ENCODE data around the gene WHRN.

WHRN gene

GRCh38 chr9:114371343-114371944 lies 133.8 kb downstream of the WHRN start:
- H3K9me3 Mint-ChIP-seq, result no peaks in the 10 kb centered on the region
- peaks cover 79% of the 10 kb centered on the region for H3K36me3 Mint-ChIP-seq (ENCODE audit: low read depth)
- peak overlapping the region; percentile 87 for H3K4me3 Mint-ChIP-seq
- peaks cover 75% of the 10 kb centered on the region for H3K4me1 Mint-ChIP-seq (ENCODE audit: low read depth)
- no peaks in the 10 kb centered on the region for H3K27me3 Mint-ChIP-seq (ENCODE audit: low read depth)
- peak overlapping the region; percentile 81 for H3K27ac Mint-ChIP-seq

GRCh38 chr9:114370968-114371320 lies 134.3 kb downstream of the WHRN start:
- H3K9me3 Mint-ChIP-seq, result no peaks in the 10 kb centered on the region
- peaks cover 77% of the 10 kb centered on the region for H3K4me1 Mint-ChIP-seq (ENCODE audit: low read depth)
- H3K27me3 Mint-ChIP-seq (ENCODE audit: low read depth), result no peaks in the 10 kb centered on the region
- peaks cover 81% of the 10 kb centered on the region for H3K36me3 Mint-ChIP-seq (ENCODE audit: low read depth)
- H3K27ac Mint-ChIP-seq, result peak overlapping the region; percentile 46
- H3K4me3 Mint-ChIP-seq, result peak overlapping the region; percentile 87

GRCh38 chr9:114370251-114370967 lies 134.9 kb downstream of the WHRN start:
- Mint-ChIP-seq H3K27ac (peak overlapping the region; percentile 46), H3K9me3 (no peaks in the 10 kb centered on the region), H3K4me3 (peak overlapping the region; percentile 22), H3K27me3 (ENCODE audit: low read depth) (no peaks in the 10 kb centered on the region), H3K4me1 (ENCODE audit: low read depth) (peaks cover 76% of the 10 kb centered on the region), H3K36me3 (ENCODE audit: low read depth) (peaks cover 76% of the 10 kb centered on the region)

- Mint-ChIP-seq H3K27me3 (ENCODE audit: low read depth) (no peaks in the 10 kb centered on the region), H3K9me3 (no peaks in the 10 kb centered on the region), H3K4me1 (ENCODE audit: low read depth) (peaks cover 72% of the 10 kb centered on the region), H3K27ac (peak overlapping the region; percentile 75), H3K36me3 (ENCODE audit: low read depth) (peaks cover 75% of the 10 kb centered on the region), H3K4me3 (peak overlapping the region; percentile 35)
Measured at GRCh38 chr9:114369216-114370130, 135.8 kb downstream of the WHRN start.

- Mint-ChIP-seq H3K36me3 (ENCODE audit: low read depth) (peaks cover 77% of the 10 kb centered on the region), H3K27ac (peak overlapping the region; percentile 91), H3K4me1 (ENCODE audit: low read depth) (peaks cover 74% of the 10 kb centered on the region), H3K4me3 (peak overlapping the region; percentile 52), H3K9me3 (no peaks in the 10 kb centered on the region), H3K27me3 (ENCODE audit: low read depth) (no peaks in the 10 kb centered on the region)
Measured at GRCh38 chr9:114367772-114368569, 137.3 kb downstream of the WHRN start.

- Mint-ChIP-seq H3K9me3 (no peaks in the 10 kb centered on the region), H3K4me1 (ENCODE audit: low read depth) (peaks cover 71% of the 10 kb centered on the region), H3K4me3 (peak overlapping the region; percentile 74), H3K27ac (peak overlapping the region; percentile 91), H3K36me3 (ENCODE audit: low read depth) (peaks cover 74% of the 10 kb centered on the region), H3K27me3 (ENCODE audit: low read depth) (no peaks in the 10 kb centered on the region)
Measured at GRCh38 chr9:114367366-114367765, 137.9 kb downstream of the WHRN start.

GRCh38 chr9:114366334-114367128 lies 138.7 kb downstream of the WHRN start:
- peak overlapping the region; percentile 91 for H3K27ac Mint-ChIP-seq
- peak overlapping the region; percentile 74 for H3K4me3 Mint-ChIP-seq
- no peaks in the 10 kb centered on the region for H3K27me3 Mint-ChIP-seq (ENCODE audit: low read depth)
- peaks cover 71% of the 10 kb centered on the region for H3K36me3 Mint-ChIP-seq (ENCODE audit: low read depth)
- H3K4me1 Mint-ChIP-seq (ENCODE audit: low read depth), result peaks cover 64% of the 10 kb centered on the region
- no peaks in the 10 kb centered on the region for H3K9me3 Mint-ChIP-seq

- peaks cover 68% of the 10 kb centered on the region for H3K4me1 Mint-ChIP-seq (ENCODE audit: low read depth)
- H3K36me3 Mint-ChIP-seq (ENCODE audit: low read depth), result peaks cover 78% of the 10 kb centered on the region
- H3K4me3 Mint-ChIP-seq, result no peak overlapping the region
- no peaks in the 10 kb centered on the region for H3K27me3 Mint-ChIP-seq (ENCODE audit: low read depth)
- no peaks in the 10 kb centered on the region for H3K9me3 Mint-ChIP-seq
- H3K27ac Mint-ChIP-seq, result no peak overlapping the region
Measured at GRCh38 chr9:114365194-114365593, 140.1 kb downstream of the WHRN start.

GRCh38 chr9:114364134-114365041 lies 140.9 kb downstream of the WHRN start:
- no peaks in the 10 kb centered on the region for H3K9me3 Mint-ChIP-seq
- peaks cover 68% of the 10 kb centered on the region for H3K4me1 Mint-ChIP-seq (ENCODE audit: low read depth)
- H3K27me3 Mint-ChIP-seq (ENCODE audit: low read depth), result no peaks in the 10 kb centered on the region
- H3K4me3 Mint-ChIP-seq, result peak overlapping the region; percentile 46
- peaks cover 78% of the 10 kb centered on the region for H3K36me3 Mint-ChIP-seq (ENCODE audit: low read depth)
- H3K27ac Mint-ChIP-seq, result peak overlapping the region; percentile 84

GRCh38 chr9:114363424-114363823 lies 141.8 kb downstream of the WHRN start:
- Mint-ChIP-seq H3K27ac (peak overlapping the region; percentile 84), H3K4me1 (ENCODE audit: low read depth) (peaks cover 64% of the 10 kb centered on the region), H3K36me3 (ENCODE audit: low read depth) (peaks cover 73% of the 10 kb centered on the region), H3K4me3 (peak overlapping the region; percentile 7), H3K9me3 (no peaks in the 10 kb centered on the region), H3K27me3 (ENCODE audit: low read depth) (no peaks in the 10 kb centered on the region)

GRCh38 chr9:114362394-114362793 lies 142.9 kb downstream of the WHRN start:
- Mint-ChIP-seq H3K27me3 (ENCODE audit: low read depth) (no peaks in the 10 kb centered on the region), H3K27ac (no peak overlapping the region), H3K4me1 (ENCODE audit: low read depth) (peaks cover 63% of the 10 kb centered on the region), H3K9me3 (no peaks in the 10 kb centered on the region), H3K4me3 (no peak overlapping the region), H3K36me3 (ENCODE audit: low read depth) (peaks cover 69% of the 10 kb centered on the region)

GRCh38 chr9:114361542-114361941 lies 143.7 kb downstream of the WHRN start:
- Mint-ChIP-seq H3K27me3 (ENCODE audit: low read depth) (no peaks in the 10 kb centered on the region), H3K4me1 (ENCODE audit: low read depth) (peaks cover 60% of the 10 kb centered on the region), H3K4me3 (no peak overlapping the region)

GRCh38 chr9:114359801-114360200 lies 145.5 kb downstream of the WHRN start:
- Mint-ChIP-seq H3K27me3 (ENCODE audit: low read depth) (no peaks in the 10 kb centered on the region), H3K4me3 (no peak overlapping the region), H3K36me3 (ENCODE audit: low read depth) (peaks cover 60% of the 10 kb centered on the region), H3K4me1 (ENCODE audit: low read depth) (peaks cover 53% of the 10 kb centered on the region), H3K27ac (peak overlapping the region; percentile 70), H3K9me3 (no peaks in the 10 kb centered on the region)

More at GRCh38 chr9:114361542-114361941, 143.7 kb downstream of the WHRN start:
- no peaks in the 10 kb centered on the region for H3K9me3 Mint-ChIP-seq
- H3K36me3 Mint-ChIP-seq (ENCODE audit: low read depth), result peaks cover 66% of the 10 kb centered on the region
- peak overlapping the region; percentile 53 for H3K27ac Mint-ChIP-seq

Data from T-helper 1 cell treated with Interleukin-12 subunit alpha and Interleukin-12 subunit beta and Interleukin-4 antibody, amounts not matched to agents 30 μg/mL and 1 μg/mL, for 36 hours (primary cell).